ENCODE measurements around the gene SLC25A47.
"Not testable (repeated sequence)": the region's sequence is repeated elsewhere in the genome, so short reads cannot be mapped to it uniquely, and the experiment has no call there.

The SLC25A47 gene

GRCh38 chr14:100340423-100340813, 17.3 kb downstream of the SLC25A47 start:
- CTCF ChIA-PET, result interaction anchor here (0.6 kb wide), 1 partner anchor 38 kb away, joined by 3 read pairs; no protein-coding TSS in a partner anchor

GRCh38 chr14:100341301-100342031, 18.3 kb downstream of the SLC25A47 start:
- TF ChIP-seq CTCF (conservative IDR thresholded peaks at IDR 0.05; ENCODE audit: low read depth), result no peak
- POLR2A ChIA-PET (ENCODE audit: low non-redundant PET), result no interaction called here
- H3K27ac ChIP-seq, result no peak overlapping the region; the same call in 1 of the 2 replicates
- DNase-seq (ENCODE audit: low spot score), result peak; percentile 27
- CTCF ChIA-PET, result interaction anchor here (0.6 to 0.7 kb wide), 2 partner anchors 29 to 280 kb away, joined by 3 read pairs; no protein-coding TSS in a partner anchor

More at GRCh38 chr14:100340423-100340813, 17.3 kb downstream of the SLC25A47 start:
- TF ChIP-seq CTCF (conservative IDR thresholded peaks at IDR 0.05; ENCODE audit: low read depth), result no peak
- no peak overlapping the region; the same call in 1 of the 2 replicates for H3K27ac ChIP-seq
- POLR2A ChIA-PET (ENCODE audit: low non-redundant PET), result no interaction called here
- no peak for DNase-seq (ENCODE audit: low spot score)

- no peak for DNase-seq (ENCODE audit: low spot score)
- CTCF ChIA-PET, result interaction anchor here (0.7 kb wide), 1 partner anchor 281 kb away, joined by 3 read pairs; no protein-coding TSS in a partner anchor
- POLR2A ChIA-PET (ENCODE audit: low non-redundant PET), result no interaction called here
- no peak for TF ChIP-seq CTCF (conservative IDR thresholded peaks at IDR 0.05; ENCODE audit: low read depth)
- no peak overlapping the region for H3K27ac ChIP-seq
These were observed 19.1 kb downstream of the SLC25A47 start for GRCh38 chr14:100342195-100342594.

- H3K27ac ChIP-seq; POLR2A ChIA-PET (ENCODE audit: low non-redundant PET); DNase-seq (ENCODE audit: low spot score): not testable (repeated sequence)
- CTCF ChIA-PET, result interaction anchor here (0.7 kb wide), 1 partner anchor 58 kb away, joined by 3 read pairs; no protein-coding TSS in a partner anchor
These were observed 19.7 kb downstream of the SLC25A47 start for GRCh38 chr14:100342826-100343225.

- POLR2A ChIA-PET (ENCODE audit: low non-redundant PET); DNase-seq (ENCODE audit: low spot score); CTCF ChIA-PET: not testable (repeated sequence)
These were observed 21.5 kb downstream of the SLC25A47 start for GRCh38 chr14:100344657-100345056.

GRCh38 chr14:100345711-100346110, 22.6 kb downstream of the SLC25A47 start:
- ChIA-PET CTCF (no interaction called here), POLR2A (ENCODE audit: low non-redundant PET) (no interaction called here)
- no peak for DNase-seq (ENCODE audit: low spot score)

More at GRCh38 chr14:100344657-100345056, 21.5 kb downstream of the SLC25A47 start:
- not testable (repeated sequence) for H3K27ac ChIP-seq

More at GRCh38 chr14:100345711-100346110, 22.6 kb downstream of the SLC25A47 start:
- H3K27ac ChIP-seq, result no peak overlapping the region
- TF ChIP-seq CTCF (conservative IDR thresholded peaks at IDR 0.05; ENCODE audit: low read depth), result no peak

Measured in RWPE1 (cell line).